RWPE2 (cell line): ENCODE data around the gene COG8.
A peak's percentile ranks its signal among the peaks of the same experiment; 100 is the strongest.

Experiments used
- ATAC-seq: fragments of 200-7000 bp; cut with Tn5 transposase; 3 replicates; pipeline ENCODE4 v1.9.1; 2021; ENCODE audit warnings: low read depth
- DNase-seq: peaks from one replicate; pipeline ENCODE4 v3.0.0-alpha.2; 2020; ENCODE audit warnings: low spot score
- H3K27ac ChIP-seq: fragments of 450-650 bp; 2 replicates; pipeline ENCODE4 v1.5.1; 2017; ENCODE audit warnings: mild to moderate bottlenecking; ENCODE audit not compliant: poor library complexity, severe bottlenecking
- H3K27me3 ChIP-seq: fragments of 250-450 bp; sonication (Bioruptor Pico); 2 replicates; pipeline ENCODE4 v1.5.1; 2021; ENCODE audit warnings: mild to moderate bottlenecking, moderate library complexity; ENCODE audit not compliant: insufficient read depth, poor library complexity, severe bottlenecking
- H3K36me3 ChIP-seq: fragments of 250-450 bp; sonication (Bioruptor Pico); 2 replicates; pipeline ENCODE4 v1.5.1; 2020; ENCODE audit warnings: low read depth, mild to moderate bottlenecking, moderate library complexity
- H3K4me1 ChIP-seq: fragments of 250-450 bp; sonication (Bioruptor Pico); 2 replicates; pipeline ENCODE4 v1.5.1; 2021; ENCODE audit warnings: mild to moderate bottlenecking, moderate library complexity; ENCODE audit not compliant: insufficient read depth, poor library complexity, severe bottlenecking
- H3K4me3 ChIP-seq: fragments of 250-450 bp; sonication (Bioruptor Pico); 2 replicates; pipeline ENCODE4 v1.5.1; 2021; ENCODE audit warnings: mild to moderate bottlenecking, moderate library complexity; ENCODE audit not compliant: severe bottlenecking
- H3K9me3 ChIP-seq: fragments of 250-450 bp; sonication (Bioruptor Pico); 2 replicates; pipeline ENCODE4 v1.5.1; 2021; ENCODE audit warnings: mild to moderate bottlenecking, moderate library complexity; ENCODE audit not compliant: severe bottlenecking
- TF ChIP-seq, protein P1 (sequence below): fragments of 450-650 bp; IDR thresholded peaks from one replicate; pipeline ENCODE4 v1.5.1; 2017; ENCODE audit warnings: mild to moderate bottlenecking, moderate library complexity; ENCODE audit not compliant: poor library complexity, severe bottlenecking

COG8 gene

DNA sequence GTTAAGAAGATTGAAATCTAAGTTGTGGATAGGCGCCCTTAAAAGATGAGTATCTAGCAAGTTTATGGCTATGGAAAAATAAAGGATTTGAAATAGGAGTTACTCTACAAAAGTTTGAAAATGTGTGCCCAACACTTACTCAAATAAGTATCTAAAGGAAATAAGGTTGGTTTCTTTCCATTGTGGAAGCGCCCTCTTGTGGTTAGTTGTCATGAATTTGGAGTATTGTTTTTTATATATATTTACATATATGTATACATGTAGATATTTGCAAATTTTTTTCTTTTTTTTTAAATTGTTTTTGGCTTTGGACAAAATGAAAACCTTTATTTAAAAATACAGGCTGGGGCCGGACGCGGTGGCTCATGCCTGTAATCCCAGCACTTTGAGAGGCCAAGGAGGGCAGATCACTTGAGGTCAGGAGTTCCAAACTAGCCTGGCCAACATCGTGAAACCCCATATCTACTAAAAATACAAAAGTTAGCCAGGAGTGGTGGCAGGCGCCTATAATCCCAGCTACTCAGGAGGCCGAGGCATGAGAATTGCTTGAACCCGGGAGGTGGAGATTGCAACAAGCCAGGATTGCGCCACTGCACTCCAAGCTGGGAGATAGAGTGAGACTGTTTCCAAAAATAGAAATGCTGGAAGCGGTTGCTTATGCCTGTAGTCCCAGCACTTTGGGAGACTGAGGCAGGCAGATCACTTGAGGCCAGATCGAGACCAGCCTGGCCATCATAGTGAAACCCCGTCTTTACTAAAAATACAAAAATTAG lies 52.2 kb downstream of the COG8 start:
- Histone ChIP-seq H3K36me3 (peaks cover 21% of the 10 kb centered on the region; the same call in 1 of the 2 replicates), H3K9me3 (no peaks in the 10 kb centered on the region), H3K27me3 (no peaks in the 10 kb centered on the region), H3K27ac (no peak overlapping the region), H3K4me1 (no peaks in the 10 kb centered on the region), H3K4me3 (no peak overlapping the region)
- peak; percentile 36; the same call in 1 of the 3 replicates for ATAC-seq
- no peak for DNase-seq
- TF ChIP-seq, protein P1, sequence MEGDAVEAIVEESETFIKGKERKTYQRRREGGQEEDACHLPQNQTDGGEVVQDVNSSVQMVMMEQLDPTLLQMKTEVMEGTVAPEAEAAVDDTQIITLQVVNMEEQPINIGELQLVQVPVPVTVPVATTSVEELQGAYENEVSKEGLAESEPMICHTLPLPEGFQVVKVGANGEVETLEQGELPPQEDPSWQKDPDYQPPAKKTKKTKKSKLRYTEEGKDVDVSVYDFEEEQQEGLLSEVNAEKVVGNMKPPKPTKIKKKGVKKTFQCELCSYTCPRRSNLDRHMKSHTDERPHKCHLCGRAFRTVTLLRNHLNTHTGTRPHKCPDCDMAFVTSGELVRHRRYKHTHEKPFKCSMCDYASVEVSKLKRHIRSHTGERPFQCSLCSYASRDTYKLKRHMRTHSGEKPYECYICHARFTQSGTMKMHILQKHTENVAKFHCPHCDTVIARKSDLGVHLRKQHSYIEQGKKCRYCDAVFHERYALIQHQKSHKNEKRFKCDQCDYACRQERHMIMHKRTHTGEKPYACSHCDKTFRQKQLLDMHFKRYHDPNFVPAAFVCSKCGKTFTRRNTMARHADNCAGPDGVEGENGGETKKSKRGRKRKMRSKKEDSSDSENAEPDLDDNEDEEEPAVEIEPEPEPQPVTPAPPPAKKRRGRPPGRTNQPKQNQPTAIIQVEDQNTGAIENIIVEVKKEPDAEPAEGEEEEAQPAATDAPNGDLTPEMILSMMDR: peak; percentile 92

DNA sequence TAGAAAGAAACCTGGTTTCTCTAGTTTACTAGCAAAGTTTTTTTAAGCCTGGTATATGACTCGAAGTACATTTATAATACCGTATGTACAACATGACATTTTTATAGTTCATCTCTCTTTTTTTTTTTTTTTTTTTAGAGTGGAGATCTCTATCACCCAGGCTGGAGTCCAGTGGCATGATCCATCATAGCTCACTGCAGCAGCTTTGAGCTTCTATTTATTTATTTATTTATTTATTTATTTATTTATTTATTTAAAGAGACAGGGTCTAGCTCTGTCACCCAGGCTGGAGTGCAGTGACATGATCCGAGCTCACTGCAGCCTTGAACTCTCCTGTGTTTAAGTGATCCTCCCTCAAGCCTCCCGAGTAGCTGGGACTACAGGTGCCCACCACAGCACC lies 54.1 kb downstream of the COG8 start:
- H3K27me3 ChIP-seq: no peaks in the 10 kb centered on the region
- no peaks in the 10 kb centered on the region for H3K4me1 ChIP-seq
- DNase-seq: no peak
- peaks cover 21% of the 10 kb centered on the region; the same call in 1 of the 2 replicates for H3K36me3 ChIP-seq
- H3K27ac ChIP-seq: no peak overlapping the region
- no peaks in the 10 kb centered on the region for H3K9me3 ChIP-seq
- no peak overlapping the region for H3K4me3 ChIP-seq
- TF ChIP-seq, protein P1: no peak
- ATAC-seq: no peak

DNA sequence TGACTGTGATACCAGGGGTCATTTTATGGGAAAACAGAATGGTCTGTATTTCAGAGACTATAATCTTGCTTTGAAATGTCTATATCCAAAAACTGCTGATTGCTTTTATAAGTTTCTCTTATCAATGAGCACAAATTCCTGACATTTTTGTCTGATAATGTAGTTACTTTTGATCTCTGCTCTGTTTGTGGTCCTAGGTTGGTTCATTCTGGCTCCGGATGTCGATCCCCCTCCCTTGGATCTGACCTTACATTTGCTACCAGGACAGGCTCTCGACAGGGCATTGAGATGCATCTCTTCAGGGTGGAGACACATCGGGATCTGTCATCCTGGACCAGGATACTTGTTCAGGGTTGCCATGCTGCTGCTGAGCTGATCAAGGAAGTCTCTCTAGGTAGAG lies 55.5 kb downstream of the COG8 start:
- H3K4me1 ChIP-seq: no peaks in the 10 kb centered on the region
- DNase-seq (no peak), ATAC-seq (no peak)
- H3K27ac ChIP-seq: no peak overlapping the region
- no peak overlapping the region for H3K4me3 ChIP-seq
- H3K27me3 ChIP-seq: no peaks in the 10 kb centered on the region
- no peaks in the 10 kb centered on the region for H3K9me3 ChIP-seq
- TF ChIP-seq, protein P1: no peak
- H3K36me3 ChIP-seq: peaks cover 21% of the 10 kb centered on the region; the same call in 1 of the 2 replicates

DNA sequence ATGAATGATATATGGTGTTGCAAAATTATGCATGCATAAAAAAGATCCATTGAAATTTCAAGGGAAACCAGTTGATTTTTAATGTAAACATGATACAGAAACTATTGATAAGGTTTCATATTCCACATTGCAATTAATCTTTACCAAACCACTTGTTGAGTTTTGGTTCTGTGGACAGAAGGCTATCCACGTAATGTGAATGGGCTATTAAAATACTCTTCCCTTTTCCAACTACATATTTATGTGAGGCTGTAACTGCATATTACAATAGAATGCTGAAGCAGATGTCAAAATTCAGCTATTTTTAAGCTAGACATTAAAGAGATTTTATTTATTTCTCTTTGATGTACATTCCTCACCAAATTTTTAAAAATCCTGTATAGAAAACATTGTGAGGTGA lies 62.0 kb downstream of the COG8 start:
- ATAC-seq (no peak), DNase-seq (no peak)
- Histone ChIP-seq H3K4me1 (no peaks in the 10 kb centered on the region), H3K4me3 (no peak overlapping the region), H3K36me3 (no peaks in the 10 kb centered on the region), H3K27me3 (no peaks in the 10 kb centered on the region), H3K27ac (no peak overlapping the region), H3K9me3 (no peaks in the 10 kb centered on the region)
- TF ChIP-seq, protein P1: no peak
